ENCODE results near the gene LGSN. TPM values are rescaled to one million over a fixed set of nuclear protein-coding genes. Genes with fewer than 3 reads are reported as not detected.

The LGSN gene
- total and polyA plus RNA-seq, 2 of the 8 experiments (the other 6 are each of a cell fraction or from before 2014, with no cell fraction given), result 0.08 TPM; not detected in 1

DNA sequence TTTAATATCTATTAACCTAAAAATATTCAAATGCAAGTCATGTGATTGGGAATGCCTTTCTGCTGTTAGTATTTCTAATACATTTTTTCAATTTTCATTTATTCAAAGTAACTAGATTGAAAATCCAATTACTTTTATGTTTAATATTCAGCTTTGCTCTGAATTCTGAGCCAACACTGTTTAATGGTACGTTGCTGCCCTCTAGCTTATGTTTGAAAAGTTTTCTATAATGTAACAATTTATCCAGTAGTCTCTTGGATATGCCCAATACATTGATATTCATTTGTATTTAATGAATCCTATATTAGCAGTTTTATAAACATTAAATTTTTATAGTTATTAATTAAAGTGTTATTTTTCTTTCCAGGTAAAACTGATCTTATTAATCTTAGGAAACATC is 47.4 kb downstream of the LGSN start:
- Histone ChIP-seq H3K79me2 (ENCODE audit: control insufficient read depth in 1 of 2, insufficient read depth in 2 of 2, low read length in 2 of 2) (no peaks in the 10 kb centered on the region), H4K91ac (replicated peaks; ENCODE audit: insufficient read length, low read length) (no peak overlapping the region), H2BK5ac (ENCODE audit: low read depth, low read length) (no peak overlapping the region), H3K36me3 (ENCODE audit: control insufficient read depth in 2 of 4, insufficient read depth in 4 of 4, low read length in 3 of 4) (no peaks in the 10 kb centered on the region), H4K5ac (ENCODE audit: insufficient read length, low read depth, low read length) (no peak overlapping the region), H2BK120ac (replicated peaks; ENCODE audit: low read depth, low read length) (no peak overlapping the region), H2AK5ac (ENCODE audit: low read depth, low read length) (no peak overlapping the region), H3K9me3 (ENCODE audit: insufficient read depth in 2 of 2, low read depth in 1 of 2, low read length in 1 of 2) (no peaks in the 10 kb centered on the region), H3K23me2 (ENCODE audit: low read depth, low read length) (no peaks in the 10 kb centered on the region), H3K4me1 (replicated peaks in 1 of 4; ENCODE audit: control insufficient read depth in 3 of 4, insufficient read depth in 4 of 4, low read length in 3 of 4) (peaks cover 0 to 3% (median 0%) of the 10 kb centered on the region in 4 experiments; a peak in 1 of 7 replicates), H3K9ac (replicated peaks in 1 of 4; ENCODE audit: extremely low read depth in 1 of 4, low read depth in 3 of 4, low read length in 3 of 4) (no peak overlapping the region), H3K23ac (ENCODE audit: insufficient read length) (no peak overlapping the region), H4K20me1 (replicated peaks in 1 of 2; ENCODE audit: control insufficient read depth in 1 of 2, insufficient read depth in 2 of 2, low read length in 2 of 2) (no peaks in the 10 kb centered on the region), H3K79me1 (ENCODE audit: low read depth, low read length) (no peaks in the 10 kb centered on the region), H3K4ac (replicated peaks; ENCODE audit: insufficient read length, low read depth, low read length) (no peak overlapping the region), H2BK15ac (ENCODE audit: low read length) (no peak overlapping the region), H3K4me2 (ENCODE audit: insufficient read depth in 1 of 2, low read depth in 2 of 2, low read length in 2 of 2) (no peak overlapping the region), H3K56ac (replicated peaks; ENCODE audit: insufficient read length, low read depth, low read length) (no peak overlapping the region), H3K18ac (ENCODE audit: extremely low read depth, low read length) (no peak overlapping the region), H4K8ac (ENCODE audit: extremely low read depth, insufficient read depth, low read length) (no peak overlapping the region), H3K4me3 (ENCODE audit: extremely low read depth in 1 of 4, insufficient read depth in 2 of 4, low read depth in 3 of 4, low read length in 4 of 4) (no peak overlapping the region), H2BK12ac (ENCODE audit: low read depth, low read length) (no peak overlapping the region), H2AFZ (ENCODE audit: low read length) (no peak overlapping the region), H3K27me3 (replicated peaks in 1 of 4; ENCODE audit: control insufficient read depth in 3 of 4, extremely low read depth in 1 of 4, insufficient read depth in 3 of 4, low read length in 3 of 4) (peaks cover 0 to 1% (median 0%) of the 10 kb centered on the region in 4 experiments; a peak in 1 of 7 replicates), H3K27ac (ENCODE audit: low read depth, low read length) (no peak overlapping the region), H2BK20ac (ENCODE audit: low read length) (no peak overlapping the region), H3K14ac (ENCODE audit: insufficient read length) (no peak overlapping the region)
- FAIRE-seq, result no peak
- 7% methylated on average over 1 of the region's 1 CpG; no CpG with 5 or more reads in 1 of the 2 experiments for WGBS, 2 experiments (ENCODE audit: extremely low coverage in 1 of 2, insufficient coverage in 1 of 2, insufficient read length in 1 of 2, insufficient replicate concordance in 2 of 2, low coverage in 1 of 2, low lambda C conversion rate in 2 of 2, missing lambda C conversion rate in 1 of 2)
- no peak for DNase-seq (ENCODE audit: low read depth in 1 of 2, low spot score in 2 of 2)
- CTCF ChIA-PET (ENCODE audit: partially characterized antibody), result interaction anchor here (0.8 to 1.5 kb wide), 5 partner anchors 10 to 1463 kb away, joined by 3 to 4 read pairs (median 4); no protein-coding TSS in a partner anchor
- POLR2A ChIA-PET (ENCODE audit: partially characterized antibody), result no interaction called here
- TF ChIP-seq CBX8 (IDR thresholded peaks at IDR 0.05; ENCODE audit: borderline replicate concordance, low read depth, low read length) (no peak), NRF1 (IDR thresholded peaks at IDR 0.05; ENCODE audit: low read depth, low read length) (no peak)

Data from H1 (cell line).